Lower leg skin (tissue), 4 donors: Measurements from ENCODE around the gene INPP4A. TPM values are rescaled to one million over a fixed set of nuclear protein-coding genes. Genes with fewer than 3 reads are reported as not detected.

Source experiments
- DNase-seq, 2 donors: peaks; one replicate each; pipeline ENCODE4 v3.0.0-alpha.2; 2019; ENCODE audit warnings: low spot score in 2 of 2
- H3K4me3 ChIP-seq: fragments of 200-600 bp; sonication (generic); 2 replicates; pipeline ENCODE4 v1.5.1; 2017; ENCODE audit warnings: mild to moderate bottlenecking, low read depth; ENCODE audit not compliant: poor library complexity, severe bottlenecking
- CTCF ChIP-seq, 3 donors: fragments of 450-650 bp; IDR thresholded peaks; one replicate each; pipeline ENCODE4 v1.5.1; 2016; ENCODE audit warnings: antibody characterized with exemption in 3 of 3, mild to moderate bottlenecking in 3 of 3, moderate library complexity in 2 of 3
- POLR2A ChIP-seq, 2 donors: fragments of 450-650 bp; IDR thresholded peaks; one replicate each; pipeline ENCODE4 v1.6.1; 2016 to 2017; ENCODE audit warnings: antibody characterized with exemption in 2 of 2, mild to moderate bottlenecking in 1 of 2, moderate library complexity in 1 of 2
- WGBS, 2 donors: methylation state at CpG; one replicate each; pipeline ENCODE4 v1.1.5; 2018; 5-methylcytosine and 5-hydroxymethylcytosine counted together
- intact Hi-C: fragments of 100-400 bp; cut with DNase I; formaldehyde crosslinking; loops from one replicate; pipeline ENCODE4 v1.15.0; 2023; ENCODE audit warnings: low total_unique reads
- total RNA-seq, 4 donors: library from RNA; depleted of rRNA; stranded (reverse); fragments of >200 nt; gene quantifications; one replicate each; pipeline ENCODE4 v1.1.0, GENCODE V29; 2016

INPP4A gene
- total RNA-seq, 4 donors from 2014 or later: 6.7 to 15.5 (median 10.7) TPM

GRCh38 chr2:98441706-98442450 is 2.8 kb upstream of the INPP4A start:
- WGBS, 2 donors: 86 to 92% methylated on average over 7 of the region's 7 CpGs
- DNase-seq: peak in 1 of 2 donors; percentile 70
- TF ChIP-seq POLR2A (IDR thresholded peaks at IDR 0.05): no peak
- TF ChIP-seq CTCF (IDR thresholded peaks at IDR 0.05): no peak
- no peak overlapping the region for H3K4me3 ChIP-seq
- intact Hi-C loops: no loop called here

- WGBS, 2 donors: 73 to 76% methylated on average over 4 of the region's 4 CpGs
- H3K4me3 ChIP-seq: no peak overlapping the region
- TF ChIP-seq CTCF (IDR thresholded peaks at IDR 0.05): no peak
- TF ChIP-seq POLR2A (IDR thresholded peaks at IDR 0.05): no peak
- intact Hi-C loops: no loop called here
- DNase-seq: no peak
Measured at GRCh38 chr2:98442488-98442887, 2.2 kb upstream of the INPP4A start.

GRCh38 chr2:98445177-98445682 is 572 bp downstream of the INPP4A start:
- intact Hi-C loops: no loop called here
- no peak for DNase-seq
- H3K4me3 ChIP-seq: peak overlapping the region; percentile 66
- WGBS, 2 donors: 0 to 1% methylated on average over 28 to 30 of the region's 34 CpGs
- TF ChIP-seq POLR2A (IDR thresholded peaks at IDR 0.05): no peak
- TF ChIP-seq CTCF (IDR thresholded peaks at IDR 0.05): no peak

- 62 to 68% methylated on average over 19 of the region's 19 CpGs for WGBS, 2 donors
- TF ChIP-seq CTCF (IDR thresholded peaks at IDR 0.05) (no peak), POLR2A (IDR thresholded peaks at IDR 0.05) (no peak)
- intact Hi-C loops: no loop called here
- H3K4me3 ChIP-seq: peak overlapping the region; percentile 66
- no peak for DNase-seq
Measured at GRCh38 chr2:98445683-98446581, 1.3 kb downstream of the INPP4A start.

GRCh38 chr2:98446850-98447249 is 2.2 kb downstream of the INPP4A start:
- no peak overlapping the region for H3K4me3 ChIP-seq
- intact Hi-C loops: no loop called here
- peak in 1 of 2 donors; percentile 43 for DNase-seq
- 77 to 83% methylated on average over 6 of the region's 6 CpGs for WGBS, 2 donors
- TF ChIP-seq CTCF (IDR thresholded peaks at IDR 0.05): no peak
- TF ChIP-seq POLR2A (IDR thresholded peaks at IDR 0.05): no peak
